ENCODE data around the gene RTN4RL1. TPM values are rescaled to one million over a fixed set of nuclear protein-coding genes. Genes with fewer than 3 reads are reported as not detected.

The RTN4RL1 gene
- total RNA-seq, 1 donor from 2014 or later, result 0.77 TPM

DNA sequence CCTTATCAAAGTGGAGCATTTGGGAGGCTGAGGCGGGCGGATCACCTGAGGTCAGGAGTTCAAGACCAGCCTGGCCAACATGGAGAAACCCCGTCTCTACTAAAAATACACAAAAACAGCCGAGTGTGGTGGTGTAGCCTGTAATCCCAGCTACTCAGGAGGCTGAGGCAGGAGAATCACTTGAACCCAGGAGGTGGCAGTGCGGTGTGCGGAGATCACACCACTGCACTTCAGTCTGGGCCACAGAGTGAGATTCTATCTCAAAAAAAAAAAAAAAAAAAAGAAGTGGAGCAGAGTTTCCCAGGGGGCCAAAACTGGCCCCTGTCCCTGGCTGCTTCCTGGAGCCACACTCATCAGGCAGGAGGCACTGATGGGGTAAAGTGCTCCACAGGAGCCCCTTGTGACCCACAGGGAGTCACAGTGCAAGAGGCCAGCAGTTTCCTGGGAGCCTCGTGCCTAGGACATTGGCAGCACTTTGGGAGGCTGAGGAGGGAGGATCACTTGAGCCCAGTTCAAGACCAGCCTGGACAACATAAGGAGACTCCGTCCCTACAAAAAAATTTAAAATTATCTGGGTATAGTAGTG is 44.4 kb downstream of the RTN4RL1 start:
- peaks cover 50% of the 10 kb centered on the region for H3K27me3 Mint-ChIP-seq (ENCODE audit: low read depth, unreplicated experiment)
- Histone ChIP-seq H3K27me3 (ENCODE audit: insufficient read depth, low read length) (peaks cover 26% of the 10 kb centered on the region), H3K4me2 (ENCODE audit: low read length) (no peak overlapping the region), H3K4me1 (ENCODE audit: insufficient read depth, low read length) (no peaks in the 10 kb centered on the region), H3K36me3 (ENCODE audit: insufficient read depth, low read length) (no peaks in the 10 kb centered on the region), H3K9ac (ENCODE audit: low read length) (no peak overlapping the region), H3K9me3 (ENCODE audit: insufficient read depth, low read depth, low read length) (no peaks in the 10 kb centered on the region), H4K20me1 (ENCODE audit: insufficient read depth, low read length) (no peaks in the 10 kb centered on the region), H3K79me2 (ENCODE audit: insufficient read depth, low read length) (no peaks in the 10 kb centered on the region), H3K27ac (ENCODE audit: low read depth, low read length) (no peak overlapping the region), H2AFZ (ENCODE audit: low read depth, low read length) (no peak overlapping the region), H3K4me3 (ENCODE audit: insufficient read depth, low read depth, low read length) (no peak overlapping the region)
- TF ChIP-seq, protein P1, sequence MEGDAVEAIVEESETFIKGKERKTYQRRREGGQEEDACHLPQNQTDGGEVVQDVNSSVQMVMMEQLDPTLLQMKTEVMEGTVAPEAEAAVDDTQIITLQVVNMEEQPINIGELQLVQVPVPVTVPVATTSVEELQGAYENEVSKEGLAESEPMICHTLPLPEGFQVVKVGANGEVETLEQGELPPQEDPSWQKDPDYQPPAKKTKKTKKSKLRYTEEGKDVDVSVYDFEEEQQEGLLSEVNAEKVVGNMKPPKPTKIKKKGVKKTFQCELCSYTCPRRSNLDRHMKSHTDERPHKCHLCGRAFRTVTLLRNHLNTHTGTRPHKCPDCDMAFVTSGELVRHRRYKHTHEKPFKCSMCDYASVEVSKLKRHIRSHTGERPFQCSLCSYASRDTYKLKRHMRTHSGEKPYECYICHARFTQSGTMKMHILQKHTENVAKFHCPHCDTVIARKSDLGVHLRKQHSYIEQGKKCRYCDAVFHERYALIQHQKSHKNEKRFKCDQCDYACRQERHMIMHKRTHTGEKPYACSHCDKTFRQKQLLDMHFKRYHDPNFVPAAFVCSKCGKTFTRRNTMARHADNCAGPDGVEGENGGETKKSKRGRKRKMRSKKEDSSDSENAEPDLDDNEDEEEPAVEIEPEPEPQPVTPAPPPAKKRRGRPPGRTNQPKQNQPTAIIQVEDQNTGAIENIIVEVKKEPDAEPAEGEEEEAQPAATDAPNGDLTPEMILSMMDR (IDR thresholded peaks at IDR 0.05; ENCODE audit: insufficient read depth, low read depth, low read length), result no peak
- no peak for TF ChIP-seq EZH2 (IDR thresholded peaks at IDR 0.05; ENCODE audit: insufficient read depth, low read length)
- H3K36me3 Mint-ChIP-seq (ENCODE audit: low read depth, unreplicated experiment), result no peaks in the 10 kb centered on the region
- no peak overlapping the region for H3K27ac Mint-ChIP-seq (ENCODE audit: unreplicated experiment)
- FAIRE-seq, result no peak
- DNase-seq (ENCODE audit: low read depth), result no peak
- no peak overlapping the region for H3K4me3 Mint-ChIP-seq (ENCODE audit: unreplicated experiment)
- no peaks in the 10 kb centered on the region for H3K9me3 Mint-ChIP-seq (ENCODE audit: unreplicated experiment)
- H3K4me1 Mint-ChIP-seq (ENCODE audit: low read depth, unreplicated experiment), result no peaks in the 10 kb centered on the region

DNA sequence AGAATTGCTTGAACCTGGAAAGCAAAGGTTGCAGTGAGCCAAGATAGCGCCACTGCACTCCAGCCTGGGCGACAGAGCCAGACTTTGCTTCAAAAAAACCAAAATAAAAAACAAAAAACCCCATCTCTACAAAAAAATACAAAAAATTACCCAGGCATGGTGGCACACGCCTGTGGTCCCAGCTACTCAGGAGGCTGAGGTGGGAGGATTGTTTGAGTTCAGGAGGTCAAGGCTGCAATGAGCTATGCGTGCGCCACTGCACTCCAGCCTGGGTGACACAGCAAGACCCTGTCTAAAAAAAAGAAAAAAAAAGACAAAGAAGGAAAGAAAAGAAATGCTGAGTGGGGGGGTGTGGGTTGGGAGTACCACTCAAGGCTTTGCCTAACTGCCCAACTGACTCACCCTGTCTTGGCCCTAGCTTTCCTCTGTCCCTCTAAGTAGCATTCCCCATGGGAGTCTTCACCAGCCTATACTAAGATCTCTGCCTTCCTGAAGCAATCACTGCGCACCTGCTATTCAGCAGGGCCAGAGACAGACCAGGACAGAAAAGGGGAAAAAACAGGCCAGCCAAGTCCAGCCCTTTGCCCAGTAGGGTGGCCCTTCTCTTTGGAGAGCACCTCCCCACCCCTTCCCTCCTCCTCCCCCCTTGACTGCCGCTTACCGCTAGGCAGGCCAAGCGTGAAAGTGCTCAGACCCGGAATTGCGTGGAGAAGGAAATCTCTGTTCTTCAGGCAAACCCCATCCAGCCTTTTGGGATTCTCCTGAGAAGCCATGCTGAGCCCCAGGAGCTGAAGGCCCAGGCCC is 45.8 kb downstream of the RTN4RL1 start:
- no peaks in the 10 kb centered on the region for H3K4me1 ChIP-seq (ENCODE audit: insufficient read depth, low read length)
- no peak for TF ChIP-seq EZH2 (IDR thresholded peaks at IDR 0.05; ENCODE audit: insufficient read depth, low read length)
- TF ChIP-seq, protein P1 (IDR thresholded peaks at IDR 0.05; ENCODE audit: insufficient read depth, low read depth, low read length), result no peak
- H3K4me2 ChIP-seq (ENCODE audit: low read length), result no peak overlapping the region
- Mint-ChIP-seq H3K27me3 (ENCODE audit: low read depth, unreplicated experiment) (peaks cover 46% of the 10 kb centered on the region), H3K4me1 (ENCODE audit: low read depth, unreplicated experiment) (no peaks in the 10 kb centered on the region), H3K36me3 (ENCODE audit: low read depth, unreplicated experiment) (no peaks in the 10 kb centered on the region), H3K4me3 (ENCODE audit: unreplicated experiment) (no peak overlapping the region), H3K9me3 (ENCODE audit: unreplicated experiment) (no peaks in the 10 kb centered on the region), H3K27ac (ENCODE audit: unreplicated experiment) (no peak overlapping the region)
- peaks cover 28% of the 10 kb centered on the region for H3K27me3 ChIP-seq (ENCODE audit: insufficient read depth, low read length)
- no peaks in the 10 kb centered on the region for H3K36me3 ChIP-seq (ENCODE audit: insufficient read depth, low read length)
- H4K20me1 ChIP-seq (ENCODE audit: insufficient read depth, low read length), result no peaks in the 10 kb centered on the region
- no peaks in the 10 kb centered on the region for H3K79me2 ChIP-seq (ENCODE audit: insufficient read depth, low read length)
- DNase-seq (ENCODE audit: low read depth), result no peak
- H3K4me3 ChIP-seq (ENCODE audit: insufficient read depth, low read depth, low read length), result no peak overlapping the region
- no peak overlapping the region for H3K27ac ChIP-seq (ENCODE audit: low read depth, low read length)
- no peak overlapping the region for H3K9ac ChIP-seq (ENCODE audit: low read length)
- H2AFZ ChIP-seq (ENCODE audit: low read depth, low read length), result no peak overlapping the region
- H3K9me3 ChIP-seq (ENCODE audit: insufficient read depth, low read depth, low read length), result no peaks in the 10 kb centered on the region
- no peak for FAIRE-seq

Measured in astrocyte (in vitro differentiated cells and primary cell).